Hepatocyte (in vitro differentiated cells): ENCODE measurements around the gene PADI3. TPM values are rescaled to one million over a fixed set of nuclear protein-coding genes. Genes with fewer than 3 reads are reported as not detected.

Experiments
- DNase-seq: peaks from one replicate; pipeline ENCODE4 v3.0.0-alpha.2; 2016; ENCODE audit warnings: low spot score
- H2AFZ ChIP-seq: fragments of 200-600 bp; sonication (generic); 2 replicates; pipeline ENCODE4 v1.6.0; 2016; ENCODE audit warnings: antibody characterized with exemption, mild to moderate bottlenecking
- H3K27ac ChIP-seq: fragments of 200-600 bp; sonication (generic); 2 replicates; pipeline ENCODE4 v1.5.1; 2016; ENCODE audit warnings: mild to moderate bottlenecking
- H3K27me3 ChIP-seq: fragments of 200-600 bp; sonication (generic); 2 replicates; pipeline ENCODE4 v1.6.1; 2016
- H3K36me3 ChIP-seq: fragments of 200-600 bp; sonication (generic); replicated peaks from 2 replicates; pipeline ENCODE4 v1.5.1; 2016; ENCODE audit warnings: low read depth; ENCODE audit not compliant: insufficient read depth
- H3K4me1 ChIP-seq: fragments of 200-600 bp; sonication (generic); 2 replicates; pipeline ENCODE4 v1.5.1; 2016; ENCODE audit warnings: mild to moderate bottlenecking, moderate library complexity; ENCODE audit not compliant: insufficient read depth
- H3K4me2 ChIP-seq: fragments of 200-600 bp; sonication (generic); 2 replicates; pipeline ENCODE4 v1.6.0; 2016
- H3K4me3 ChIP-seq: fragments of 200-600 bp; sonication (generic); 2 replicates; pipeline ENCODE4 v1.5.1; 2016; ENCODE audit warnings: mild to moderate bottlenecking
- H3K79me2 ChIP-seq: fragments of 200-600 bp; sonication (generic); 2 replicates; pipeline ENCODE4 v1.6.0; 2017; ENCODE audit warnings: mild to moderate bottlenecking
- H3K9me2 ChIP-seq: fragments of 200-600 bp; sonication (generic); replicated peaks from 2 replicates; pipeline ENCODE4 v1.6.0; 2017; ENCODE audit warnings: mild to moderate bottlenecking; ENCODE audit not compliant: insufficient read depth
- H3K9me3 ChIP-seq: fragments of 200-600 bp; sonication (generic); 2 replicates; pipeline ENCODE4 v1.5.1; 2016; ENCODE audit warnings: low read depth, mild to moderate bottlenecking
- H4K20me1 ChIP-seq: fragments of 200-600 bp; sonication (generic); 2 replicates; pipeline ENCODE4 v1.6.0; 2016; ENCODE audit warnings: mild to moderate bottlenecking; ENCODE audit not compliant: insufficient read depth, poor library complexity, severe bottlenecking
- CTCF ChIP-seq: fragments of 200-600 bp; sonication (generic); IDR thresholded peaks from 2 replicates; pipeline ENCODE4 v1.5.1; 2016; ENCODE audit warnings: antibody characterized with exemption, mild to moderate bottlenecking; ENCODE audit not compliant: poor library complexity
- EZH2 ChIP-seq: fragments of 200-600 bp; sonication (generic); IDR thresholded peaks from 2 replicates; pipeline ENCODE4 v1.6.1; 2016; ENCODE audit warnings: antibody characterized with exemption, mild to moderate bottlenecking, borderline replicate concordance
- EZH2phosphoT487 ChIP-seq: fragments of 200-600 bp; sonication (generic); IDR thresholded peaks from one replicate; pipeline ENCODE4 v1.6.1; 2018; ENCODE audit warnings: antibody characterized with exemption, mild to moderate bottlenecking, low read depth, moderate library complexity; ENCODE audit not compliant: unreplicated experiment, severe bottlenecking
- WGBS: methylation state at CpG from one replicate; pipeline ENCODE4 v1.1.6; 2016; ENCODE audit warnings: low lambda C conversion rate; ENCODE audit errors: missing lambda C conversion rate; 5-methylcytosine and 5-hydroxymethylcytosine counted together
- polyA plus RNA-seq: library from polyadenylated mRNA; unstranded; fragments of >200 nt; fragmentation: Nextera tagmentation; extraction: Ambion mirVana; gene quantifications from 2 replicates; pipeline ENCODE4 v1.2.1, GENCODE V29; 2016
- total RNA-seq: library from RNA; depleted of rRNA; stranded (reverse); fragments of >200 nt; gene quantifications from 2 replicates; pipeline ENCODE4 v1.2.3, GENCODE V29; 2014

PADI3 gene
- total and polyA plus RNA-seq, 2 experiments from 2014 or later: not detected

GRCh38 chr1:17260264-17260663, 11.4 kb downstream of the PADI3 start:
- no peaks in the 10 kb centered on the region for H3K9me2 ChIP-seq
- H3K4me3 ChIP-seq: no peak overlapping the region
- H3K27me3 ChIP-seq: no peaks in the 10 kb centered on the region
- WGBS: 84% methylated on average over 7 of the region's 7 CpGs
- H4K20me1 ChIP-seq: no peaks in the 10 kb centered on the region
- no peak overlapping the region for H3K27ac ChIP-seq
- H3K4me1 ChIP-seq: no peaks in the 10 kb centered on the region
- no peak overlapping the region for H2AFZ ChIP-seq
- no peak overlapping the region for H3K4me2 ChIP-seq
- no peak for DNase-seq
- no peaks in the 10 kb centered on the region for H3K36me3 ChIP-seq
- no peak for TF ChIP-seq EZH2
- no peak for TF ChIP-seq EZH2phosphoT487
- TF ChIP-seq CTCF: no peak
- H3K79me2 ChIP-seq: no peaks in the 10 kb centered on the region
- H3K9me3 ChIP-seq: no peaks in the 10 kb centered on the region

GRCh38 chr1:17260738-17261137, 11.8 kb downstream of the PADI3 start:
- no peak overlapping the region for H2AFZ ChIP-seq
- H3K4me1 ChIP-seq: no peaks in the 10 kb centered on the region
- no peaks in the 10 kb centered on the region for H3K79me2 ChIP-seq
- no peak overlapping the region for H3K27ac ChIP-seq
- H3K9me2 ChIP-seq: no peaks in the 10 kb centered on the region
- no peaks in the 10 kb centered on the region for H3K27me3 ChIP-seq
- H3K4me3 ChIP-seq: no peak overlapping the region
- TF ChIP-seq EZH2 (no peak), CTCF (no peak), EZH2phosphoT487 (no peak)
- WGBS: 99% methylated on average over 5 of the region's 5 CpGs
- DNase-seq: no peak
- H3K9me3 ChIP-seq: no peaks in the 10 kb centered on the region
- no peak overlapping the region for H3K4me2 ChIP-seq
- no peaks in the 10 kb centered on the region for H3K36me3 ChIP-seq
- no peaks in the 10 kb centered on the region for H4K20me1 ChIP-seq

GRCh38 chr1:17263936-17264335, 15.0 kb downstream of the PADI3 start:
- Histone ChIP-seq H3K4me3 (no peak overlapping the region), H3K9me2 (no peaks in the 10 kb centered on the region), H3K36me3 (no peaks in the 10 kb centered on the region), H3K27ac (no peak overlapping the region), H3K4me2 (no peak overlapping the region), H3K9me3 (no peaks in the 10 kb centered on the region), H3K27me3 (no peaks in the 10 kb centered on the region), H3K4me1 (no peaks in the 10 kb centered on the region), H3K79me2 (no peaks in the 10 kb centered on the region), H2AFZ (no peak overlapping the region), H4K20me1 (no peaks in the 10 kb centered on the region)
- TF ChIP-seq EZH2phosphoT487: no peak
- no peak for TF ChIP-seq CTCF
- TF ChIP-seq EZH2: no peak
- no peak for DNase-seq

- no peaks in the 10 kb centered on the region for H3K27me3 ChIP-seq
- no peak overlapping the region for H3K4me2 ChIP-seq
- H3K27ac ChIP-seq: no peak overlapping the region
- no peak overlapping the region for H2AFZ ChIP-seq
- H3K9me3 ChIP-seq: no peaks in the 10 kb centered on the region
- WGBS: 89% methylated on average over 5 of the region's 5 CpGs
- H3K4me1 ChIP-seq: no peaks in the 10 kb centered on the region
- no peaks in the 10 kb centered on the region for H4K20me1 ChIP-seq
- H3K79me2 ChIP-seq: no peaks in the 10 kb centered on the region
- no peak for TF ChIP-seq CTCF
- no peak for TF ChIP-seq EZH2
- no peak for TF ChIP-seq EZH2phosphoT487
- H3K9me2 ChIP-seq: no peaks in the 10 kb centered on the region
- no peaks in the 10 kb centered on the region for H3K36me3 ChIP-seq
- DNase-seq: no peak
- no peak overlapping the region for H3K4me3 ChIP-seq
Observed at GRCh38 chr1:17264470-17264869, 15.6 kb downstream of the PADI3 start.
